Measurements from ENCODE around the gene PPP1R16B. TPM values are rescaled to one million over a fixed set of nuclear protein-coding genes. Genes with fewer than 3 reads are reported as not detected.
A peak's percentile ranks its signal among the peaks of the same experiment; 100 is the strongest.

Gene PPP1R16B
- total and polyA plus RNA-seq, 10 of the 15 experiments (the other 5 are each of a cell fraction or from before 2014, with no cell fraction given), result 13.4 to 90.2 (median 66.7) TPM

GRCh38 chr20:38882600-38882999 is 77.1 kb downstream of the PPP1R16B start:
- ATAC-seq, result no peak
- ChIA-PET POLR2A (interaction anchor here (0.8 to 1.5 kb wide), 2 partner anchors 39 to 77 kb away, joined by 3 to 5 read pairs; partner anchors contain the start of gene PPP1R16B), SMC1A (ENCODE audit: uncharacterized antibody, unreplicated experiment) (interaction anchor here (0.9 to 16.9 kb wide), 8 partner anchors 9 to 130 kb away, joined by 3 to 248 read pairs (median 4); no protein-coding TSS in a partner anchor), RAD21 (ENCODE audit: unreplicated experiment) (interaction anchor here (1.3 to 14.5 kb wide), 3 partner anchors 9 to 76 kb away, joined by 4 to 205 read pairs (median 5); no protein-coding TSS in a partner anchor), CTCF (interaction anchor here (1.1 to 14.0 kb wide), 4 partner anchors 10 to 33 kb away, joined by 3 to 183 read pairs (median 6); no protein-coding TSS in a partner anchor)
- Histone ChIP-seq H3K4me2 (ENCODE audit: control insufficient read depth, insufficient read depth) (no peak overlapping the region), H3K4me1 (ENCODE audit: control insufficient read depth, insufficient read depth, low read length) (peaks cover 39% of the 10 kb centered on the region), H3K27me3 (replicated peaks in 1 of 2; ENCODE audit: control insufficient read depth in 2 of 2, insufficient read depth in 2 of 2, low read length in 1 of 2) (no peaks in the 10 kb centered on the region), H3K9me3 (replicated peaks; ENCODE audit: control insufficient read depth, insufficient read depth, low read length) (no peaks in the 10 kb centered on the region), H4K20me1 (ENCODE audit: control insufficient read depth, insufficient read depth) (no peaks in the 10 kb centered on the region; the same call in 1 of the 2 replicates), H3K9ac (ENCODE audit: control insufficient read depth, insufficient read depth, low read length) (no peak overlapping the region), H3K4me3 (no peak overlapping the region), H3K36me3 (ENCODE audit: control insufficient read depth in 2 of 2, insufficient read depth in 2 of 2, low read length in 1 of 2) (peaks cover 24 to 27% of the 10 kb centered on the region in 2 experiments), H3K27ac (ENCODE audit: control insufficient read depth, insufficient read depth) (peak overlapping the region; percentile 19; the same call in 1 of the 2 replicates), H3K79me2 (ENCODE audit: control insufficient read depth, insufficient read depth, low read length) (peaks cover 75% of the 10 kb centered on the region), H2AFZ (ENCODE audit: control insufficient read depth, low read depth, low read length) (no peak overlapping the region)
- DNase-seq (ENCODE audit: low read depth, low spot score), result no peak
- 56% methylated on average over 2 of the region's 2 CpGs for WGBS (ENCODE audit: insufficient coverage, insufficient replicate concordance, low lambda C conversion rate, missing lambda C conversion rate)
- in situ Hi-C loops (cut with MboI) (no loop called here), intact Hi-C loops (cut with micrococcal nuclease; ENCODE audit: unreplicated experiment) (no loop called here)
- TF ChIP-seq ZNF622 (IDR thresholded peaks at IDR 0.05) (no peak), EED (IDR thresholded peaks at IDR 0.05; ENCODE audit: low read depth) (no peak), NFYB (IDR thresholded peaks at IDR 0.05; ENCODE audit: insufficient read depth, low read depth, low read length) (no peak), RB1 (IDR thresholded peaks at IDR 0.05; ENCODE audit: borderline replicate concordance) (no peak), SRF (IDR thresholded peaks at IDR 0.05; ENCODE audit: low read depth in 2 of 2, low read length in 2 of 2) (no peak), GABPA (IDR thresholded peaks at IDR 0.05; ENCODE audit: low read depth) (no peak), SMC3 (IDR thresholded peaks at IDR 0.05; ENCODE audit: borderline replicate concordance, low read length) (no peak), NRF1 (conservative IDR thresholded peaks at IDR 0.05; ENCODE audit: low read depth, low read length) (no peak), MXI1 (IDR thresholded peaks at IDR 0.05; ENCODE audit: low read depth, low read length) (no peak), SPI1 (IDR thresholded peaks at IDR 0.05; ENCODE audit: borderline replicate concordance, insufficient read depth, low read depth, low read length) (no peak), IKZF1 (conservative IDR thresholded peaks at IDR 0.05) (no peak), STAT3 (IDR thresholded peaks at IDR 0.05; ENCODE audit: low read depth, low read length) (no peak), MYC (IDR thresholded peaks at IDR 0.05; ENCODE audit: insufficient read depth, insufficient read length, insufficient replicate concordance, low read length, severe bottlenecking) (no peak), HSF1 (IDR thresholded peaks at IDR 0.05; ENCODE audit: low read depth, low read length) (no peak), USF1 (IDR thresholded peaks at IDR 0.05; ENCODE audit: borderline replicate concordance, extremely low read length, insufficient read depth, low read depth, low read length) (no peak), BCL11A (IDR thresholded peaks at IDR 0.05; ENCODE audit: low read depth, low read length) (no peak), NFIC (IDR thresholded peaks at IDR 0.05; ENCODE audit: low read depth, low read length) (no peak), RELB (IDR thresholded peaks at IDR 0.05; ENCODE audit: low read depth) (no peak), NFXL1 (IDR thresholded peaks at IDR 0.05; ENCODE audit: borderline replicate concordance) (no peak), MEF2B (IDR thresholded peaks at IDR 0.05; ENCODE audit: partially characterized antibody, poor library complexity, severe bottlenecking) (no peak)
- no TSS peak for BruUV-seq (replicated peaks)
- FAIRE-seq, result no peak

Measured in GM12878 (cell line).